ENCODE data around the gene IFITM5.

Gene IFITM5

GRCh38 chr11:299081-299891, at the start of gene IFITM5:
IFITM5 (minus strand) TSS chr11:299526; CDS start chr11:299490, 36 bp downstream.
- Histone ChIP-seq H4K20me1 (ENCODE audit: control insufficient read depth, insufficient read depth, low read depth, low read length) (no peaks in the 10 kb centered on the region), H3K9me2 (replicated peaks; ENCODE audit: control insufficient read depth, low read length) (no peaks in the 10 kb centered on the region), H3F3A (ENCODE audit: control insufficient read depth, insufficient read depth) (peaks cover 3% of the 10 kb centered on the region; the same call in 1 of the 2 replicates), H3K4me2 (ENCODE audit: low read length) (no peak within 1 kb of the TSS), H3K9me3 (ENCODE audit: control insufficient read depth, insufficient read depth, low read length) (no peaks in the 10 kb centered on the region), H3K27ac (ENCODE audit: low read depth, low read length) (no peak within 1 kb of the TSS), H3K79me2 (ENCODE audit: control insufficient read depth, low read length) (no peaks in the 10 kb centered on the region), H3K4me3 (ENCODE audit: low read length) (no peak within 1 kb of the TSS), H3K4me1 (ENCODE audit: control insufficient read depth, low read length) (peaks cover 13% of the 10 kb centered on the region), H3K27me3 (ENCODE audit: control insufficient read depth, low read length) (peaks cover 6% of the 10 kb centered on the region; the same call in 1 of the 2 replicates), H3K36me3 (ENCODE audit: control insufficient read depth, low read length) (no peaks in the 10 kb centered on the region)
- TF ChIP-seq, protein P1, sequence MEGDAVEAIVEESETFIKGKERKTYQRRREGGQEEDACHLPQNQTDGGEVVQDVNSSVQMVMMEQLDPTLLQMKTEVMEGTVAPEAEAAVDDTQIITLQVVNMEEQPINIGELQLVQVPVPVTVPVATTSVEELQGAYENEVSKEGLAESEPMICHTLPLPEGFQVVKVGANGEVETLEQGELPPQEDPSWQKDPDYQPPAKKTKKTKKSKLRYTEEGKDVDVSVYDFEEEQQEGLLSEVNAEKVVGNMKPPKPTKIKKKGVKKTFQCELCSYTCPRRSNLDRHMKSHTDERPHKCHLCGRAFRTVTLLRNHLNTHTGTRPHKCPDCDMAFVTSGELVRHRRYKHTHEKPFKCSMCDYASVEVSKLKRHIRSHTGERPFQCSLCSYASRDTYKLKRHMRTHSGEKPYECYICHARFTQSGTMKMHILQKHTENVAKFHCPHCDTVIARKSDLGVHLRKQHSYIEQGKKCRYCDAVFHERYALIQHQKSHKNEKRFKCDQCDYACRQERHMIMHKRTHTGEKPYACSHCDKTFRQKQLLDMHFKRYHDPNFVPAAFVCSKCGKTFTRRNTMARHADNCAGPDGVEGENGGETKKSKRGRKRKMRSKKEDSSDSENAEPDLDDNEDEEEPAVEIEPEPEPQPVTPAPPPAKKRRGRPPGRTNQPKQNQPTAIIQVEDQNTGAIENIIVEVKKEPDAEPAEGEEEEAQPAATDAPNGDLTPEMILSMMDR (IDR thresholded peaks at IDR 0.05; ENCODE audit: low read depth, low read length, poor library complexity, severe bottlenecking), result no peak
- TF ChIP-seq EZH2phosphoT487 (IDR thresholded peaks at IDR 0.05; ENCODE audit: borderline replicate concordance, low read length), result no peak

DNA sequence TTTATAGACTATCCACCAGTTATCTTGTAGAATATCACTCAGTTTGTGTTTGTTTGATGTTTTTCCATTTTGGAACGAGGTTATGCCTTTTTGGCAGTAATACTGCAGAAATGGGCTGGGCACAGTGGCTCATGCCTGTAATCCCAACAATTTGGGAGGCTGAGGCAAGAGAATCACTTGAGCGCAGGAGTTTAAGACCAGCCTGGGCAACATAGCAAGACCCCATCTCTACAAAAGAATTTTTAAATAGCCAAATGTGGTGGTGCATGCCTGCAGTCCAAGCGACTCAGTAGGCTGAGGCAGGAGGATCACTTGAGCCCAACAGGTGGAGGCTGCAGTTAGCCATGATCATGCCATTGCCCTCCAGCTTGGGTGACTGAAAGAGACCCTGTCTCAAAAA, 47.2 kb upstream of the IFITM5 start:
- H3K36me3 ChIP-seq (ENCODE audit: control insufficient read depth, low read length), result no peaks in the 10 kb centered on the region
- H4K20me1 ChIP-seq (ENCODE audit: control insufficient read depth, insufficient read depth, low read depth, low read length), result no peaks in the 10 kb centered on the region
- H3K27me3 ChIP-seq (ENCODE audit: control insufficient read depth, low read length), result peaks cover 8% of the 10 kb centered on the region; the same call in 1 of the 2 replicates

DNA sequence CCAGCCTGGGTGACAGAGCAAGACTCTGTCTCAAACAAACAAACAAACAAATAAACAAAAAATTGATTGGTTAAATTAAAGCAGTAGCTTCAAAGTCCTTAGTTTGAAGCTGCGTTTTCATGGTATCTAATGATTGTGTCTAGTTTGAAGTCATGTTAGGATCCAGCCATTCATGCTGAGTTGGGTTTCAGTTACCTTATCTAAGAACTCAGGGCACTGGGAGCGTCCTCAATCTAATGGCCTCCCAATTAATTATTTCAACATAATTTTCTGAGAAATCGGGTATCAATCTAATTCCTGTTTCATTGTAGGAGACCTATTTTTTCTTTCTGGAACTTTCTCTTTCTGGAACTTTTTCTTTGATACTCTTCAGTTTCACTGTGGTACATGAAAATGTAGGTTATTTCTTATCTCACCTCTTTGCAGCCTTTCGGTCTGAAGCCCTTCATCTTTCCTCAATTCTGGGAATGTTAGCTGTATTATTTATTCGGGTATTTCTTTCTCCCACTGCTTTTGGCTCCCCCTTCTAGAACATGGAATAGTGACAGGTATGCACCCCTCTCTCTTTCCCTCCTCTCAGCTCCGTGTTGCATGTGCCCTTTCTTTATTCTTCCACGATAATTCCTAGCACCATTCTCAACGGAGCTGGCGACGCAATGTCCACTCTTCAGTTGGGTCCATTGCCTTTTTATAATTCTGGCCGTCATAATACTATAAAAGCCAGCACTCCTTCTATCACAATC, 45.7 kb upstream of the IFITM5 start:
- Histone ChIP-seq H3F3A (ENCODE audit: control insufficient read depth, insufficient read depth) (peaks cover 7% of the 10 kb centered on the region), H3K9me2 (replicated peaks; ENCODE audit: control insufficient read depth, low read length) (no peaks in the 10 kb centered on the region), H3K4me1 (ENCODE audit: control insufficient read depth, low read length) (peaks cover 21% of the 10 kb centered on the region), H3K27me3 (ENCODE audit: control insufficient read depth, low read length) (peaks cover 4% of the 10 kb centered on the region; the same call in 1 of the 2 replicates), H3K36me3 (ENCODE audit: control insufficient read depth, low read length) (no peaks in the 10 kb centered on the region), H3K4me2 (ENCODE audit: low read length) (no peak overlapping the region), H3K9me3 (ENCODE audit: control insufficient read depth, insufficient read depth, low read length) (no peaks in the 10 kb centered on the region), H4K20me1 (ENCODE audit: control insufficient read depth, insufficient read depth, low read depth, low read length) (no peaks in the 10 kb centered on the region), H3K27ac (ENCODE audit: low read depth, low read length) (no peak overlapping the region), H3K79me2 (ENCODE audit: control insufficient read depth, low read length) (no peaks in the 10 kb centered on the region), H3K4me3 (ENCODE audit: low read length) (no peak overlapping the region)
- no peak for TF ChIP-seq EZH2phosphoT487 (IDR thresholded peaks at IDR 0.05; ENCODE audit: borderline replicate concordance, low read length)
- TF ChIP-seq, protein P1 (IDR thresholded peaks at IDR 0.05; ENCODE audit: low read depth, low read length, poor library complexity, severe bottlenecking), result no peak

More for the DNA sequence above, 47.2 kb upstream of the IFITM5 start:
- Histone ChIP-seq H3K27ac (ENCODE audit: low read depth, low read length) (no peak overlapping the region), H3K79me2 (ENCODE audit: control insufficient read depth, low read length) (no peaks in the 10 kb centered on the region), H3K9me3 (ENCODE audit: control insufficient read depth, insufficient read depth, low read length) (no peaks in the 10 kb centered on the region), H3K4me2 (ENCODE audit: low read length) (no peak overlapping the region), H3K9me2 (replicated peaks; ENCODE audit: control insufficient read depth, low read length) (no peaks in the 10 kb centered on the region), H3K4me3 (ENCODE audit: low read length) (no peak overlapping the region), H3K4me1 (ENCODE audit: control insufficient read depth, low read length) (peaks cover 12% of the 10 kb centered on the region), H3F3A (ENCODE audit: control insufficient read depth, insufficient read depth) (peaks cover 7% of the 10 kb centered on the region)
- TF ChIP-seq, protein P1 (IDR thresholded peaks at IDR 0.05; ENCODE audit: low read depth, low read length, poor library complexity, severe bottlenecking), result no peak
- no peak for TF ChIP-seq EZH2phosphoT487 (IDR thresholded peaks at IDR 0.05; ENCODE audit: borderline replicate concordance, low read length)

All from DOHH2 (cell line).